Nephron progenitor cell (in vitro differentiated cells): ENCODE measurements around the gene DAB2IP.

Experiments
- DNase-seq: peaks from one replicate; pipeline ENCODE4 v3.0.0; 2021
- H3K27ac Mint-ChIP-seq: 2 replicates; pipeline ENCODE4 v1.8.0; 2021; ENCODE audit warnings: mild to moderate bottlenecking, moderate library complexity, mixed read lengths
- H3K27me3 Mint-ChIP-seq: 2 replicates; pipeline ENCODE4 v1.8.0; 2021; ENCODE audit warnings: mild to moderate bottlenecking, low read depth, mixed read lengths; ENCODE audit not compliant: poor library complexity
- H3K36me3 Mint-ChIP-seq: 2 replicates; pipeline ENCODE4 v1.8.0; 2021; ENCODE audit warnings: low read depth, mixed read lengths
- H3K4me1 Mint-ChIP-seq: 2 replicates; pipeline ENCODE4 v1.8.0; 2021; ENCODE audit warnings: mixed read lengths
- H3K4me3 Mint-ChIP-seq: 2 replicates; pipeline ENCODE4 v1.8.0; 2021; ENCODE audit warnings: mild to moderate bottlenecking, moderate library complexity, mixed read lengths
- H3K9me3 Mint-ChIP-seq: 2 replicates; pipeline ENCODE4 v1.8.0; 2021; ENCODE audit warnings: mild to moderate bottlenecking, moderate library complexity, mixed read lengths
- TF ChIP-seq, protein P1 (sequence below): fragments of 200-600 bp; sonication (generic); IDR thresholded peaks from 2 replicates; pipeline ENCODE4 v1.5.0; 2021; ENCODE audit warnings: antibody characterized with exemption

DAB2IP gene

DNA sequence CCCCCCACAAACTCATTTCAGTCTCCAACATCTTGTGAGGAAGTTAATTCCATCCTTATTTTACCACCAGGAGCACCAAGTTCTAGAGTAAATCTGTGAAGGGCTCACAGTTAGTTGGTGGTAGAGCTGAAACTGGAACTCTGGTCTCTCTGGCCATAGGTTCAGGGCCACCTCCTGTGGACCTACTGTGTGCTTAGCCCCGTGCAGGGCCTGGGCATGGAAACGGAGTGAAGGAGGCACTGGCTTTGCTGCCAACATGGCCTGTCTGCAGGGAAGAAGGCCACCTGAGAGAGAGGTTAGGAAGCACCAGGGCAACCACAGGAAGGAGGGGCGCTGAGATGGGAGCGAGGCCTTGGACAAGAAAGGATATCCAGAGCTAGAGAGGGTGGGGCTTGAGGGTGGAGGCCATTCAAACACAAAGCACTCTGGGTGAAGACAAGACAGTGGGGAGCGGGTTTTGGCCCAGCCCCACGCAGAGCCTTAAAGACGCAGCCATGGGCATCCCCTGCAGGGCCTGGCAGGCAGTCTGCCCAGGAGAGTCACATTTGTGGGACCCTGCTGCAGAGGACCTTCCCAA, 16.0 kb upstream of the DAB2IP start:
- H3K4me1 Mint-ChIP-seq: peaks cover 92% of the 10 kb centered on the region
- H3K27ac Mint-ChIP-seq: no peak overlapping the region

DNA sequence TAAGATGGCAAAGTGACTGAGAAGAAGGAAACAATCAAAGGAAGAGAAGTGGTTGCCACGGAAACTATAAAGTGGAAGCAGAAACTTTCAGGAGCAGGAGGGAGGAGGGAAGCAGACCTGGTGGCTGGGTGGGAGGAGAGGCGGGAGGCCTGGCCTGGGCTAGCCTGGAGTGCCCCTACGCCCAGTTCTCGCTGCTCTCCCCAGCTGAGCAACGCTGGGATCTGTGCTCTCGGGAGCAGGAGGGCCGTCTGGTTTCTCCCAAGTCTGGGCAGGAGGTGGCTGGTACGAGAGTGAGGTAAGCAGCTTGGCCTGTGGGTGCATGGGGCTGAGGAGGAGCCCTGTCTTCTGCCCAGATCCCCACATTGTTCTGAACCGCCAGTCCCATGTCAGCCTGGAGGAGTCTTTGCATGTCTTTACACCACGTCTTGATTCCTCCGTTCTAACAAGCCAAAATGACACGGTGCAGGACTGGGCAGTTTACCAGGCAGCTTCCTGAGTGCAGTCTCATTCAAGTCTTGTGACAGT, 15.0 kb upstream of the DAB2IP start:
- no peaks in the 10 kb centered on the region for H3K9me3 Mint-ChIP-seq
- no peak overlapping the region for H3K27ac Mint-ChIP-seq
- H3K4me1 Mint-ChIP-seq: peaks cover 93% of the 10 kb centered on the region
- DNase-seq: no peak
- H3K36me3 Mint-ChIP-seq: no peaks in the 10 kb centered on the region
- TF ChIP-seq, protein P1, sequence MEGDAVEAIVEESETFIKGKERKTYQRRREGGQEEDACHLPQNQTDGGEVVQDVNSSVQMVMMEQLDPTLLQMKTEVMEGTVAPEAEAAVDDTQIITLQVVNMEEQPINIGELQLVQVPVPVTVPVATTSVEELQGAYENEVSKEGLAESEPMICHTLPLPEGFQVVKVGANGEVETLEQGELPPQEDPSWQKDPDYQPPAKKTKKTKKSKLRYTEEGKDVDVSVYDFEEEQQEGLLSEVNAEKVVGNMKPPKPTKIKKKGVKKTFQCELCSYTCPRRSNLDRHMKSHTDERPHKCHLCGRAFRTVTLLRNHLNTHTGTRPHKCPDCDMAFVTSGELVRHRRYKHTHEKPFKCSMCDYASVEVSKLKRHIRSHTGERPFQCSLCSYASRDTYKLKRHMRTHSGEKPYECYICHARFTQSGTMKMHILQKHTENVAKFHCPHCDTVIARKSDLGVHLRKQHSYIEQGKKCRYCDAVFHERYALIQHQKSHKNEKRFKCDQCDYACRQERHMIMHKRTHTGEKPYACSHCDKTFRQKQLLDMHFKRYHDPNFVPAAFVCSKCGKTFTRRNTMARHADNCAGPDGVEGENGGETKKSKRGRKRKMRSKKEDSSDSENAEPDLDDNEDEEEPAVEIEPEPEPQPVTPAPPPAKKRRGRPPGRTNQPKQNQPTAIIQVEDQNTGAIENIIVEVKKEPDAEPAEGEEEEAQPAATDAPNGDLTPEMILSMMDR: no peak
- peaks cover 12% of the 10 kb centered on the region for H3K27me3 Mint-ChIP-seq
- no peak overlapping the region for H3K4me3 Mint-ChIP-seq

More for the DNA sequence above, 16.0 kb upstream of the DAB2IP start:
- Mint-ChIP-seq H3K4me3 (no peak overlapping the region), H3K36me3 (no peaks in the 10 kb centered on the region), H3K9me3 (no peaks in the 10 kb centered on the region), H3K27me3 (peaks cover 12% of the 10 kb centered on the region)
- TF ChIP-seq, protein P1: peak; percentile 23
- no peak for DNase-seq

DNA sequence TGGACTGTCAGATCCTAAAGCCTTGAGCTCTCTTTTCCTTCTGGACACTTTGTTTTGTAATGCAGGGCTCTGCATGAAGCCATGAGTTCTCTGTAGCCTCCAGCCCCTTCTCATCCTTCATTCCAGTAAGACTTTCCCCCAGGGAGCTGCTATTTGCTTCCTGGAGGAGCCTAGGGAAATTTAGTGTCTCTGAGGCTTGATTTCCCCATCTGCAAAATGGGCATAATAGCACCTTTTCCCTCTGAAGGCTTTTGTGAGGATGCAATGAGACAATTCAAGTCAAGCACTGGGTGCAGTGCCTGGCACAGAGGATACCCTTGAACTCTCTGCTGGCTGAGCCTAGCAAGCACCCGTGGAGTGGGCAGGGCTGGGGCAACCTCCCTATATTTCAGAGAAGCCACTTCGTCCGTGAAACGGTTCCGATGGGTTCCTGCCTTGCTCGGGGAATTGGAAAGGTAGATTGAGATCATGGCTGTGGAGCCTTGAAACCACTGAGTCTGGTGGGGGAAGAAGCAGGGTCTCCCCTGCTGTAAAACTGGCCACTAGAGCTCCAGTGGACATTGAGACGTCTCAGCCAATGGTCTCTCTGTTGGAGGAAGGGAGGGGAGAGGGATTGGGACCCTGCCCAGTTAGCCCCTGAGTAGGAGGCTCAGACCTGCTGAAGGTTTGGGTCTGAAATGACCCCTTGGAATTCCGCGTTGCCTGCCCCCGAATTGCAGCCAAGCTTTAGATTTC, 14.3 kb upstream of the DAB2IP start:
- TF ChIP-seq, protein P1: no peak
- peaks cover 93% of the 10 kb centered on the region for H3K4me1 Mint-ChIP-seq
- no peaks in the 10 kb centered on the region for H3K36me3 Mint-ChIP-seq
- no peaks in the 10 kb centered on the region for H3K9me3 Mint-ChIP-seq
- peaks cover 7% of the 10 kb centered on the region for H3K27me3 Mint-ChIP-seq
- H3K4me3 Mint-ChIP-seq: peak overlapping the region; percentile 40
- DNase-seq: no peak
- H3K27ac Mint-ChIP-seq: peak overlapping the region; percentile 66

GRCh38 chr9:121637713-121638220, 13.7 kb upstream of the DAB2IP start:
- DNase-seq: no peak
- Mint-ChIP-seq H3K36me3 (no peaks in the 10 kb centered on the region), H3K27me3 (peaks cover 7% of the 10 kb centered on the region), H3K27ac (peak overlapping the region; percentile 66), H3K4me3 (peak overlapping the region; percentile 34), H3K9me3 (no peaks in the 10 kb centered on the region), H3K4me1 (peaks cover 91% of the 10 kb centered on the region)
- TF ChIP-seq, protein P1: no peak

DNA sequence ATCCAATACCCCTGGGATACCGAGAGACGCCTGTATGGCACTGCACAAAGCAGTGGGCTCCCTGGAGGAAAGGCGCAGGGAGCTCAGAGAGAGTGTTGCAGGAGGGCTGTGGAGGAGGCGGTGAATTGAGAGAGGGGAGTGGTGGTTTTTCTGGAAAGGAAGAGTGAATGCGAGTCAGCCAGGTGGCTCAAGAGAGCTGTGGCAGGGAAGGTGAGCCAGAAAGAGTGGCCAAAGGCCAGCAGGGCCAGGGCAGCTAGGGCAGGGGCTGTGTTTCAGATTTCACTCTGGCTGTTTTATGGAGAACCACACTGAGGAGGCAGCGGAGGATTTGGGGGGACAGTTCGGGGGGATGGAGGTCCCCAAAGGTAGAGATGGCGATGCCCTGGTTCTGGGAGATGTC, 13.0 kb upstream of the DAB2IP start:
- Mint-ChIP-seq H3K4me3 (peak overlapping the region; percentile 19), H3K36me3 (no peaks in the 10 kb centered on the region), H3K27me3 (peaks cover 7% of the 10 kb centered on the region), H3K9me3 (no peaks in the 10 kb centered on the region), H3K4me1 (peaks cover 89% of the 10 kb centered on the region), H3K27ac (peak overlapping the region; percentile 92)
- no peak for DNase-seq
- TF ChIP-seq, protein P1: no peak
